ENCODE measurements around the gene RPS6KA5.

The RPS6KA5 gene

GRCh38 chr14:91029456-91030217 is 30.8 kb downstream of the RPS6KA5 start:
- DNase-seq (ENCODE audit: low read depth in 4 of 4, low spot score in 1 of 4), result no peak

- no peak for DNase-seq (ENCODE audit: low read depth in 4 of 4, low spot score in 1 of 4)
Measured at GRCh38 chr14:91027561-91027960, 32.9 kb downstream of the RPS6KA5 start.

- peak in 1 of 4 experiments; percentile 3 for DNase-seq (ENCODE audit: low read depth in 4 of 4, low spot score in 1 of 4)
Measured at GRCh38 chr14:91022622-91023028, 37.8 kb downstream of the RPS6KA5 start.

- DNase-seq (ENCODE audit: low read depth in 4 of 4, low spot score in 1 of 4), result no peak
Measured at GRCh38 chr14:91021991-91022621, 38.3 kb downstream of the RPS6KA5 start.

GRCh38 chr14:91021115-91021514 is 39.3 kb downstream of the RPS6KA5 start:
- DNase-seq (ENCODE audit: low read depth in 4 of 4, low spot score in 1 of 4), result no peak

- no peak for DNase-seq (ENCODE audit: low read depth in 4 of 4, low spot score in 1 of 4)
Measured at GRCh38 chr14:91019673-91020072, 40.8 kb downstream of the RPS6KA5 start.

- DNase-seq (ENCODE audit: low read depth in 4 of 4, low spot score in 1 of 4), result no peak
Measured at GRCh38 chr14:91018481-91018880, 42.0 kb downstream of the RPS6KA5 start.

GRCh38 chr14:91016800-91017410 is 43.5 kb downstream of the RPS6KA5 start:
- DNase-seq (ENCODE audit: low read depth in 4 of 4, low spot score in 1 of 4), result no peak

- DNase-seq (ENCODE audit: low read depth in 4 of 4, low spot score in 1 of 4), result no peak
Measured at GRCh38 chr14:91015435-91015834, 45.0 kb downstream of the RPS6KA5 start.

GRCh38 chr14:91012045-91012444 is 48.4 kb downstream of the RPS6KA5 start:
- DNase-seq (ENCODE audit: low read depth in 4 of 4, low spot score in 1 of 4), result no peak

GRCh38 chr14:91010153-91010533 is 50.3 kb downstream of the RPS6KA5 start:
- DNase-seq (ENCODE audit: low read depth in 4 of 4, low spot score in 1 of 4), result no peak

GRCh38 chr14:91009501-91010152 is 50.8 kb downstream of the RPS6KA5 start:
- no peak for DNase-seq (ENCODE audit: low read depth in 4 of 4, low spot score in 1 of 4)

GRCh38 chr14:91008759-91009409 is 51.6 kb downstream of the RPS6KA5 start:
- DNase-seq (ENCODE audit: low read depth in 4 of 4, low spot score in 1 of 4), result no peak

GRCh38 chr14:91005716-91006115 is 54.7 kb downstream of the RPS6KA5 start:
- DNase-seq (ENCODE audit: low read depth in 4 of 4, low spot score in 1 of 4), result no peak

- no peak for DNase-seq (ENCODE audit: low read depth in 4 of 4, low spot score in 1 of 4)
Measured at GRCh38 chr14:91004987-91005386, 55.5 kb downstream of the RPS6KA5 start.

GRCh38 chr14:90999299-90999698 is 61.1 kb downstream of the RPS6KA5 start:
- DNase-seq (ENCODE audit: low read depth in 4 of 4, low spot score in 1 of 4), result no peak

- DNase-seq (ENCODE audit: low read depth in 4 of 4, low spot score in 1 of 4), result no peak
Measured at GRCh38 chr14:90996967-90997366, 63.5 kb downstream of the RPS6KA5 start.

- no peak for DNase-seq (ENCODE audit: low read depth in 4 of 4, low spot score in 1 of 4)
Measured at GRCh38 chr14:90995785-90996184, 64.7 kb downstream of the RPS6KA5 start.

- DNase-seq (ENCODE audit: low read depth in 4 of 4, low spot score in 1 of 4), result no peak
Measured at GRCh38 chr14:90993792-90994191, 66.6 kb downstream of the RPS6KA5 start.

GRCh38 chr14:90991690-90992443 is 68.6 kb downstream of the RPS6KA5 start:
- DNase-seq (ENCODE audit: low read depth in 4 of 4, low spot score in 1 of 4), result no peak

- no peak for DNase-seq (ENCODE audit: low read depth in 4 of 4, low spot score in 1 of 4)
Measured at GRCh38 chr14:90990141-90990540, 70.3 kb downstream of the RPS6KA5 start.
